GM04504 (cell line): ENCODE measurements around the gene ARL10.

Experiments used
- DNase-seq: peaks from one replicate; pipeline ENCODE4 v3.0.0-alpha.2; 2012; ENCODE audit warnings: low read depth

The ARL10 gene

GRCh38 chr5:176410486-176411180, 45.3 kb downstream of the ARL10 start:
- DNase-seq, result no peak

DNA sequence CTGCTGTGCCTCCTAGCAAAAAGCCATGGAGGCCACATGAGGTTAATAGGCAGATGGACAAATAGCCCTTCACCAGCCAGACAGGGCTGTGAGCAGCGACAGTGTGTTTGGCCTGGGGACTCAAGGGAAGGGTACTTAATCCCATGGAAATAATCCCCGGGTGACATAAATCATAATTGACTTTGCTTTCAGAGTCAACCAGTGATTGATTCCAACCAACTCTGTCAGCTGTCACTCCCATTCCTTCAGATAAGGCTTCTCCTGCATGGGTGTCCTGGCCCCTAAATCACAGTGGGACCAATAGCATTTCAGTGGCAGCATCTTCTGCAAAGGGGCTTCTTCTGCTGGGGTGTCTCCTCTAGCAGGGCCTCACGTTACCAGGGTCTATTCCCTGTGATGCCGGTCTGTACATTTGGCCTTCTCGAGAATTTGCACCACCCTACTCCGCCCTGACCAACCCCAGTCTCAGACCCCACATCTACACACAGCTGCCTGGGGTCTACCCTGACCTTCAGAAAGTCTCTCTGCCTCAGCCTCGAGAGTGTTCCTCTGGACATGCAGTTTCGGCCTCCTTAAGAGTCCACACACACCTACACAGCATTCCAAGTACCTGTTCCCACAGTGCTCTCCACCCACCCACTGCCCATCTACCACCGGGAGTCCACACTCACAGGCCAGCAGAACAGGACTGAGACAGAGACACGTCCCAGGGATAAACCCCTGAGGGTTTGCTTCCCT, 47.4 kb downstream of the ARL10 start:
- DNase-seq, result no peak

DNA sequence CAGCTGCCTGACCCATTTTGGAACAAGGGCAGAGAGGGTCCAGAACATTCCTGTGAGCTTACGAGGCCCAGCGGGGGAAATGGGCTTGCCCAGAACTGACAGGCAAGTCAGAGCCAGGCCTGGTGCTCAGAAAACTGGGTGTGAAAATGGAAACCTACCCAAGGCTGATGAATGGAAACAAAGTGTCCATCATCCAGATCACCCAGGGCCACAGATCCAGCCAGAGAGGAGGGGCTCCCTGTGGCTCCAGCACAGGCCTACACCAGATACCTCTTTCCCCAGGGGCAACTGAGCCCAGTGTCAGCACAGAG, 47.9 kb downstream of the ARL10 start:
- no peak for DNase-seq

DNA sequence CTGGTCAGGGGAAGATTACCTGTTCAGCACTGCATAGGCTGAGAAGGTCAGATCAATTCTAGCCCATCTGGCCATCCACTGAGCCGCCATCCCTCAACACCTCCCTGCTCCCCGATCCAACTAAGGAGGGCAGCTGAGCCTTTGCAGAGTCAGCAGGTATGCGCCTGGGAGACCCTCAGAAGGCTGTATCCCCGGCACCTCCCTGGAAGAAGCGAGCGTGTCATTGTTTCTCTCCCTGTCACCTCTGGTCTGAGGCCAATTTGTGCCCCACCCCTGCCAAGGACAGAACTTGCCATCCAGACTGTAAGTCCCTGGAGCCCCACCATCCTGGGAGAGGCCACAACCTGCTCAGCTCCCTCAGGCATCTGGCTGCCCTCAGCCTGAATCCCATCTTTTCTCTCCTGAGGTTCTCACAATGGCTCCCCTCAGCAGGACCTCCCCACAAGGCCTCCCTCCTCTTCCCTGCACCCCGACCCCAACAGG, 48.5 kb downstream of the ARL10 start:
- no peak for DNase-seq

- no peak for DNase-seq
Observed at GRCh38 chr5:176414704-176415103, 49.4 kb downstream of the ARL10 start.

GRCh38 chr5:176415240-176415951, 50.1 kb downstream of the ARL10 start:
- no peak for DNase-seq

DNA sequence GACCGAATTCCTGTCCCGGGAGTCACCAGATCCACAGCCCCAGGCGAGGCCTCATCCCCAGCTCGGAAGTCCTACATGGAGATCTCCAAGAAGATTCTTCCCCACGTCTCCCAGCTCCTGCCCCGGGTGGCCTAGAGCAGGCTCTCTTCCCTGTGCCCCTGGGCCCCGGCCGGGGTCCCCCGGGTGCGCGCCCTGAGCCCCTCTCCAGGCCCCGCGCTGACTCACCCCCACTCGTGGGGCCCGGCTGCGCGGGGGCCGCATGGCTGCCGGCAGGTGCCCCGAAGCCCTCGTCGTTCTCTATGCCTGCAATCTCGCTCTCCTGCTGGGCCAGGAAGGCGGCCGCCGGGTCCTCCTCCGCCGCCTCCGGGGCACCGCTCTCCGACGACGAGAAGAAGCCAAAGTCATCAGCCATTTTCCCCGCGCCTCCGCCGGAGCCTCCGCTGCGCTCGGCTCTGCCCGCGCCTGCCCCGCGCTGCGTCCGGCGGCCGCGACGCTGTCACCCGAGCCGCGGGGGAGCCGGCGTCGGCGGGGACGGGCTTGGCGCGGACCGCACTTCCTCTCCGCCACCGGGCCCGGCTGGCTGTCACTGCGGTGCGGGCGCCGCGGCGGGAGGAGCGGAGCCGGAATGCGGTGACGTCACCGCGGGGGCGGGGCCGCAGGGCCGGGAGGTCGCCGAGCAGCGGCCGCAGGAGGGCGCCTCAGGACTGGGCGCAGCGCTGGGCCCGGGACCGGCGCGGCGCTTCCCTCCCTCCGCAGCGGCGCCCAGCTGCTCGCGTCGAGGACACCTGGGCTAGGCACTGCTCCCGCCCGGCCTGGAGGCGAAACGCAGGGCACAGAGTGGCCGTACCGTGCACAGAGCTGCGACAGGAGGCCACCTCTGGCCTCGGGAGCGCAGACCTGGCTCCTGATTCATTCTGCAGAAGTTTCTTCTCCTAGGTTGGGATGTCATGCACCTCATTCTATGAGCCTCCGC, 51.0 kb downstream of the ARL10 start, which contains the start of gene CLTB:
Gene CLTB (minus strand): TSS at position 588 of the 973 bp plus-strand sequence. CDS start 176 bp downstream, at position 412.
- DNase-seq, result peak; percentile 67

GRCh38 chr5:176416965-176417364, 51.7 kb downstream of the ARL10 start:
- DNase-seq, result no peak

GRCh38 chr5:176418251-176418650, 53.0 kb downstream of the ARL10 start:
- no peak for DNase-seq

GRCh38 chr5:176420086-176420485, 54.8 kb downstream of the ARL10 start:
- no peak for DNase-seq

DNA sequence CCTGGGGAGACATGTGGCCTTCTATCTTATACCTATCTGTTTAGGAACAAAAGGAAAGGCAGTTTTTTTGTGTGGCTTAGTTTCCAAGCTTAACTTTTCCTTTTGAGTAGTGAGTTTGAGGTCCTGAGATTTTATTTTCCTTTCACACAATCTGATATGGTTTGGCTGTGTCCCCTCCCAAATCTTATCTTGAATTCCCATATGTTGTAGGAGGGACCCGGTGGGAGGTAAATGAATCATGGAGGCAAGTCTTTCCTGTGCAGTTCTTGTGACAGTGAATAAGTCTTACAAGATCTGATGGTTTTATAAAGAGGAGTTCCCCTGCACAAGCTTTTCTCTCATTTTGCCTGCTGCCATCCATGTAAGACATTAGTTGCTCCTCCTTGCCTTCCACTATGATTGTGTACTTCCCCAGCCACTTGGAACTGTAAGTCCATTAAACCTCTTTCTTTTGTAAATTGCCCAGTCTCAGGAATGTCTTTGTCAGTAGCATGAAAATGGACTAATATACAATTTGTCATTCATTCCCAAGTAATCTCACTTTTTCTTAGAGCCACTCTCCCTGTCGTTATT, 55.8 kb downstream of the ARL10 start:
- DNase-seq, result no peak

- no peak for DNase-seq
Observed at GRCh38 chr5:176424181-176424580, 58.9 kb downstream of the ARL10 start.

DNA sequence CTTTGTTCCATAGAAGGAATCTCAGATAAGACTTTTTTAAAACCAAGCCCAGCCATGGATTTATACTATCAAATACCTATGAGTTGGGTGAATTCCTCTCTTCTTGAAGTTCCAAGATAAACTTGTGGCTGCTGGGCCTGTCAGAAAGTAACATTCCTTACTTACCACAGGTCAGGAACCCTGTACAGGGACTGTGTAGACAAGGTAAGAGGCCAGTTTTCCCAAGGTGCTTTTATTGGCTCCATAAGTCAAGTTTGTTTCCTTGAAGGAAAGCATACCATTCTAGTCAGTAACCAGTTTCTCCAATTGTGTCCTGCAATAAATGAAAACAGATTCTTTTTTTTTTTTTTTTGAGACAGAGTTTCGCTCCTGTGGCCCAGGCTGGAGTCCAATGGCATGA, 59.9 kb downstream of the ARL10 start:
- DNase-seq, result no peak

GRCh38 chr5:176425791-176426190, 60.5 kb downstream of the ARL10 start:
- no peak for DNase-seq

- DNase-seq, result no peak
Observed at GRCh38 chr5:176426876-176427275, 61.6 kb downstream of the ARL10 start.

- DNase-seq, result no peak
Observed at GRCh38 chr5:176427971-176428370, 62.7 kb downstream of the ARL10 start.

GRCh38 chr5:176429972-176430371, 64.7 kb downstream of the ARL10 start:
- no peak for DNase-seq
